Activated CD8-positive, alpha-beta memory T cell treated with anti-CD3 and anti-CD28 coated beads for 4 hours (primary cell): ENCODE data around the gene AGBL1.

Experiments used
- DNase-seq, 2 donors: peaks; one replicate each; pipeline ENCODE4 v3.0.0-alpha.2; 2020; ENCODE audit warnings: low read depth in 2 of 2

AGBL1 gene

GRCh38 chr15:86236356-86237110, 156.9 kb downstream of the AGBL1 start:
- DNase-seq: no peak

DNA sequence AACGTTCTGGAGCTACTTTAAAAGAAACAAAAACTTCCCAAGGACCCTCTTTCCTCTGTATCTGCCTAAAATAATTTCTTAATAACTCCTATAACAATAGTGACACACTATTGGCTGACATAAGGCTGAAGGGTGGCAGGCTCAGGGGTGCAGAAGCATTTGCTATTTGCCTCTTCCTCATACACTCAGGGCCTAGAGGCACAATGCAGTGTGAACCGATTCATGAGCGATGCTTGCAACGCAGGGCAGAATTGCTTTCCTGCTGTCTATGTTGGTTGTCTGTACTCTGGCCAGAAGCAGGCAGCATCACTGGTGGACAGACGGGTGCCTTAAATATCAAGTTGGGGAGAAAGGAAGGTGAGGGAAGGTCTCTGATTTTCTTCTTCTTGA, 157.4 kb downstream of the AGBL1 start:
- DNase-seq: no peak

- no peak for DNase-seq
Measured at GRCh38 chr15:86247249-86247955, 167.7 kb downstream of the AGBL1 start.

DNA sequence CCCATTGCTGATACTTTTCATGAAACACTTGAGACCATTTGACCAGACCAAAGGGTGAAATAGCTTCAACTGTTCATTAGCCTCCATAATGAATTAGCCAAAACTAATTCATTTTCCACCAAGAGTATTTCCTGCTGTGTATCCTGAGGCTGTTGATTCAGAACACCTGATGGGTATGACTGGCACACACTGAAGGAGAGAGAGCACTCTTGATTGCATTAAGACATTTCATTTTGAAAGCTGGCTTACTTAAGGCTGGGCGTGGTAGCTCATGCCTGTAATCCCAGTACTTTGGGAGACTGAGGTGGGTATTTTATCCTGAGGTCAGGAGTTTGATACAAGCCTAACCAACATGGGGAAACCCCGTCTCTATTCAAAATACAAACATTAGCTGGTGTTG, 175.6 kb downstream of the AGBL1 start:
- DNase-seq: no peak

GRCh38 chr15:86256628-86257027, 177.0 kb downstream of the AGBL1 start:
- no peak for DNase-seq

- no peak for DNase-seq
Measured at GRCh38 chr15:86259589-86259988, 179.9 kb downstream of the AGBL1 start.

- DNase-seq: no peak
Measured at GRCh38 chr15:86263230-86263629, 183.6 kb downstream of the AGBL1 start.

DNA sequence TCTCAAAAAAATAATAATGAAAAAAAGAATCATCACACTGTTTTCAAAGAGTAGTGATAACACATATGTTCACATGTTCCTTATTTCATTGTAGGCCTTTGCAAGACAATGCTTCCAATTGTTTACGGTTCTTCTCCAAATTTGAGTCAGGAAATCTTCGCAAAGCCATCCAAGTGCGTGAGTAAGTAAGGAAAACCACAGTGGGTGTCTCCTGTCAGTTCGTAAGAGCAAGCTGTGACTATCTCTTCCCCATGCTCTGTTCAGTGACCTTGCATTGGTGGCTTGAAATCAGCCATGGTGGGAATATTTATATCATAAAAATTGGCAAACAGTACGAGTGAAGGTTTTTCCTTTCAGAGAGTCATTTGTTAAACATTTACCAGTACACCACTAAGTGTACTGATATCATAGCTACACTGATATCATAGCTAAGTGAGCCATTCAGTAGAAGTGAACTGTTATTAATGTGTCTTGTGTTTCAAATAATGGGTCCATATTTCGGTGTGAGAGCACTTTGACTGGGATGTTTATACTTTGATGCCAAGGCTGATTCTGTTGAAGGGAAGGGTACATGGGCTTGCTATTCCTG, 187.3 kb downstream of the AGBL1 start:
- no peak for DNase-seq

GRCh38 chr15:86267892-86268291, 188.2 kb downstream of the AGBL1 start:
- no peak for DNase-seq

DNA sequence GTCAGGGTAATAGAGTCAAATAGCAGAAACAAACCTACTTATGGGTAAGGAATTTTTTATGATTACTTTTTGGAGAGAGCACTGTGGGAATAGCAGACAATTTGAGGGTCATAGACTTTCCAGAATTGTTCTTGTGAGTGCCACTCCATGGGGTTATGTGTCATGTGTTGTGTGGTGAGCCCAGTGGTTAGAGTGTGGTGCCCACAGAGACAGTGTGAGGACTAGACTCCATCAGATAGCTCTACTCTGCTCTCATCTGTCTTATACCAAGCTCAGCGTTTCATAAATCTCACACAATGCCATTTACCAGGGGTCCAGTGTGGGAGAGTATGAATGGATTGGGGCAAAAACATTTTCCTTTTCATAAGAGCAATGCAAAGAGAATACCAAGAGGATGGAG, 188.9 kb downstream of the AGBL1 start:
- DNase-seq: no peak

DNA sequence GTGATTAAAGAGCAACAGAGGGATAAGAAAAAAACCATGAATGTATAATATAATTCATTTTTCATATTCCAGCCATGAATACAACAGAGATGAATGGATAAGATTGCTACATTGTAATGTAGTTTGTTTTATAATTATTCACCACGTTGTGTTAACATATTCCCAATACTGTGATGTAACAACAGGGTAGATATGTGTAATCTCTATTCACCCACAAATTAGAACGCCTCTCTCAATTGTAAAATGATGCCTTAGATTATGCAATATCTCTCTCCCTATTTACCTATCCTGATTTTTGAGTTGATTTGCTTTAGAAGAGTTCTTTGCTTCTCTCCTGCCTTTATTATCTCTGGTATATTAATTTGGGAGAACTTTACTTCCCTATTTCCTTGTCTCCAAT, 193.6 kb downstream of the AGBL1 start:
- DNase-seq: no peak

DNA sequence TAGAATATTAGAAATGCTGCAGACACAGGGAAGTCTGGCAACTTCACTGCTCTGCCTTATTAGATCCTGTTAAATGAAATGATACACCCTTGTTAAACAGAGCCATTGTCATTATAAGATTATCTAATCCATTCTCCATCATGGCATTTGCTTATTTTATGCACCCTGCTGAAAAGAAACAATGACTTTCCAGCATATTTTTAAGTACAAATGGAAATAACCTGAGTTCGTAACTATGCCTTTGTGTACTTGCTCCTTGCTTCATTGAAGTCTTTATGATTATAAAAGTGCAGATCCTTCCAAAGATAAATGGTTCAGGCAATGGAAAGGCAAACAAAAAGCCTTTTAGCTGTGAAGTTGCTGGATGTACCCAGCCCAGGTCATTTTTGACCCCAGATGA, 195.7 kb downstream of the AGBL1 start:
- DNase-seq: no peak

GRCh38 chr15:86278586-86278985, 198.9 kb downstream of the AGBL1 start:
- DNase-seq: no peak

GRCh38 chr15:86284635-86285034, 205.0 kb downstream of the AGBL1 start:
- no peak for DNase-seq

DNA sequence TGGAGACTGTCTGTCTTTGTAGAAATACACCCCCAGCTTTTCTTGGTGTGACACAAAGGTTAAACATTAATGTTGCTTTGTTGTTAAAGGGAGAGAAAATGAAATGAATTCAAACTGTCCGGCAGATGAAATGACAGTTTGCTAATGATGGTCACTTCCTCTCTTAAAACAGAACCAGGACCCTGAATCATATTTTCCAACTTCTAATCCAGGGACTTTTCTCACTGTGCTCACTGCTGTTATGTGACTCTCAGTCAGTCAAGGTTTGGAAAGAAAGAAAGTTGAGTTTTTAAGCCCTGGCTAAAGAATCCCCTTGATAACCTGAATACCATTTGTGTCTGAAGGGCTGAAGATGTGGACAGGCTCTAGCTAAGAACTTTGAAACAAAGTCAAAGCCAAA, 215.8 kb downstream of the AGBL1 start:
- DNase-seq: no peak

DNA sequence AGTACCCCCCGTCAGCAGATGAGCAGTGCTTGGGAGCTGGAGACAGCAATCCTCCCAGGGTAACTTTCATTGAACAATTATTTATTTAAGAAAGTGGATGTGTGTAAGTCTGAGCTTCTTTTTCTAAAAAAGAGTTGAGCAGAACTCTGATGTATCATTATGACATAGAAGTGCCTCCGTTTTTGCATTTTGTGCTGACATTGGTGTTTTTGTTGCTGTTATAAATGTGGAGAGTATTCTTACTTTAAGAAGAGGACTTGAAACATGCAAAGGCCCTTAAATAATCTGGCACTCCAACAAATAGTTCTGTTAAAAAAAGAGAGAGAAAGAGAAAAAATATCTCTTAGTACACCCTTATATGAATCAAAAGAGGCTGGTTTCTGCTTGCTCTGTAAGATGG, 217.1 kb downstream of the AGBL1 start:
- DNase-seq: no peak

DNA sequence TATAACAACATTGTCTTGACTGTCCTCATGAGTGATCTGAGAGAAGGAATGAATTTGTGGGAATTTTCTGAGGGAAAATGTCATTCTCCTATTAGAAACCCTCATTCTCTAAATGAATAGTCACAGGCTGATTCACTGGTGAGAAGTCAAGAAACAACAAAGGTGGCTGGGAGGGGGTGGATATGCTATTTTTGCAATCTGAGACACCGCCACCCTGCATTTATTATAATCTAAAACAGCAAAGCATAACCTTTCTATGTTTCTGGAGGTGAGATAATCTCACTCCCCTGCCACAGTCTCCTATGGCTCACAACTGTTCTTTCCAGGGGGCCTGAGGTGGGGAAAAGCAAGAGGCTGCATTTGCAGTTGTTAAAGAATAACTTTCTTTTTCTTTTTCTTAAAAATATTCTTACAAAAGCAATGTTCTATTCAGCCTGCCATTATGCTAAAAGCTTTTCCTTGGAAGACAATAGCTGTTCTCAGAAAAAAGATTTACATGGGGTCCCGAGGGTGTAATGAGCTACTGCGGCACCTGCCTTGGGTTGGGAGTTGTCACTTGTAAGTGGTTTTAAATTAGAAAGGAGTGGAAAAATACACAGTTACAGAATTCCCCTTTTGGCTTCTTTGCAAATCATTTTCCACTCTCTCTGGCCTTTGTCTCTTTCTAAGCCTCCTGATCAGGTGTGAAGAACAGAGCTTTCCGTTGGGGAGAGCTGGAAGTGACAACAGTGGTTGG, 220.9 kb downstream of the AGBL1 start:
- DNase-seq: no peak

GRCh38 chr15:86311568-86312280, 232.1 kb downstream of the AGBL1 start:
- DNase-seq: no peak

GRCh38 chr15:86312486-86312885, 232.8 kb downstream of the AGBL1 start:
- no peak for DNase-seq

- DNase-seq: no peak
Measured at GRCh38 chr15:86316216-86316615, 236.5 kb downstream of the AGBL1 start.

DNA sequence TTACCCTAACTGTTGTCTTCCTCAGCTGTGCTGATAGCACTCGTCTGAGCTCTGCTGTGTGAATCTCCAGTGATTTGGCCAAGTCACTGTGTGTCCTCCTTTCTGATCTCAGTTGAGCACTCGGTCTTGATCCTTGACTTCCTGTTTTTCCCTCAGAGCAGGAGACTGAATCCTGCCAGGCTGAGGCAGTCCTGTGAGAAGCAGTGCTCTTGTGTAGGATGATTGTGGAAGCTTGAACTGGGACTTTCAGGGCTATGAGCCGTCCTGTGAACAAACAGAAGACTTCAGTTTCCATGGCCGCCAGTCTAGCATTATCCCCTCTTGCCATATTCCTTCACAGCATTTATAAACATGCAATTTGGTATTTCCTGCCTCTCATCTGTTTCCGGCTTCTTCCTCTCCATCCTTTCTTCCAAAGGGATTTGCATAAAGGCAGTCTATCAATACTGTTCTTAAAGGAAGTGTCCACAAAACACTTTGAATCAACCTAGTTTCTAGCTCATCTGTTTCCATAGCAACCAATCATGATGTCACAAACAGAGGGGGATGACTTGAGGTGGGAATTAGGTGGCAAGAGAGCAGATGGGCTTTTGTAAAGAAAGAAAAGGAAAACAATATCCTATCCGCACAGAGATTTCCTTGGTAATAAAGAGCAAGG, 237.2 kb downstream of the AGBL1 start:
- no peak for DNase-seq
